K562 (cell line): ENCODE results near the gene TFCP2. TPM values are rescaled to one million over a fixed set of nuclear protein-coding genes. Genes with fewer than 3 reads are reported as not detected.

Experiments
- ATAC-seq: fragments of 200-7000 bp; cut with Tn5 transposase; 3 replicates; pipeline ENCODE4 v1.9.1; 2020; ENCODE audit warnings: moderate library complexity
- BruUV-seq: library from RNA; stranded (reverse); fragments of 400-500 nt; replicated peaks from 2 replicates; lab custom pipeline; 2021; lab: Mats Ljungman, UMichigan
- CTCF ChIA-PET: fragments of 300-600 bp; formaldehyde crosslinking; extraction: SDS; loops from one replicate; lab custom pipeline; 2021; ENCODE audit warnings: low intra/inter-chr PET ratio; lab: Yijun Ruan, JAX
- POLR2A ChIA-PET: fragments of 300-600, 350-650 bp; sonication (Branson Sonifier 250); formaldehyde crosslinking; extraction: SDS; loops from one replicate; lab custom pipeline; 2021; ENCODE audit warnings: antibody characterized with exemption, inconsistent platforms; lab: Yijun Ruan, JAX
- DNase-seq, 4 experiments: peaks; one replicate each; pipeline versions ENCODE4 v3.0.0 to v3.0.0-alpha.2; 2011 to 2018; ENCODE audit warnings: low spot score in 3 of 4, mixed read lengths in 3 of 4; ENCODE audit errors: extremely low read depth in 1 of 4
- FAIRE-seq: peaks from 2 replicates; lab custom pipeline; 2011; peaks lifted over from hg19 to GRCh38; lab: Jason Lieb, UNC
- H2AFZ ChIP-seq: 2 replicates; pipeline ENCODE4 v1.6.0; 2011; ENCODE audit warnings: low read depth, low read length, control low read depth, inconsistent platforms
- H3K27ac ChIP-seq: fragments of 200-600 bp; 3 replicates; pipeline ENCODE4 v1.8.0; 2011; ENCODE audit warnings: low read depth, mild to moderate bottlenecking, control low read depth, inconsistent platforms, low read length, moderate library complexity, mixed read lengths; ENCODE audit errors: extremely low read depth
- H3K27me3 ChIP-seq, 2 experiments: fragments of 300-600 bp in 1 of 2; 2 replicates in 1 of 2; 3 replicates in 1 of 2; pipeline versions ENCODE4 v1.6.0 to v1.8.0; 2011; ENCODE audit warnings: inconsistent platforms in 2 of 2, low read length in 2 of 2, mild to moderate bottlenecking in 1 of 2, mixed read lengths in 1 of 2, moderate library complexity in 1 of 2; ENCODE audit not compliant: control insufficient read depth in 2 of 2, insufficient read depth in 2 of 2
- H3K36me3 ChIP-seq: fragments of 300-600 bp; 3 replicates; pipeline ENCODE4 v1.8.0; 2011; ENCODE audit warnings: mild to moderate bottlenecking, low read length, inconsistent platforms; ENCODE audit not compliant: control insufficient read depth, insufficient read depth
- H3K4me1 ChIP-seq, 2 experiments: fragments of 200-600 bp in 1 of 2; replicated peaks in 1 of 2; 2 replicates in 1 of 2; 3 replicates in 1 of 2; pipeline versions ENCODE4 v1.5.1 to v1.8.0; 2011; ENCODE audit warnings: inconsistent platforms in 2 of 2, low read length in 2 of 2, mild to moderate bottlenecking in 1 of 2, mixed read lengths in 1 of 2, moderate library complexity in 1 of 2; ENCODE audit not compliant: control insufficient read depth in 2 of 2, insufficient read depth in 2 of 2
- H3K4me2 ChIP-seq: 2 replicates; pipeline ENCODE4 v1.6.1; 2011; ENCODE audit warnings: low read length, control low read depth, inconsistent platforms, mixed read lengths; ENCODE audit not compliant: insufficient read depth
- H3K4me3 ChIP-seq: fragments of 200-600 bp; sonication (generic), shearing (Covaris generic); 2 replicates; pipeline ENCODE4 v1.5.1; 2016; ENCODE audit warnings: control low read depth, inconsistent platforms
- H3K79me2 ChIP-seq: fragments of 200-600 bp; 3 replicates; pipeline ENCODE4 v1.8.0; 2011; ENCODE audit warnings: low read length, inconsistent platforms; ENCODE audit not compliant: control insufficient read depth, insufficient read depth
- H3K9ac ChIP-seq, 2 experiments: 2 replicates each; pipeline versions ENCODE4 v1.6.0 to v1.6.1; 2011; ENCODE audit warnings: low read depth in 2 of 2, low read length in 2 of 2, control low read depth in 1 of 2, inconsistent platforms in 1 of 2, mild to moderate bottlenecking in 1 of 2, mixed read lengths in 1 of 2; ENCODE audit not compliant: insufficient read depth in 1 of 2
- H3K9me1 ChIP-seq: one replicate; pipeline ENCODE4 v1.6.0; 2011; ENCODE audit warnings: inconsistent platforms, mild to moderate bottlenecking, low read length, moderate library complexity; ENCODE audit not compliant: control insufficient read depth, insufficient read depth
- H3K9me3 ChIP-seq: replicated peaks from 2 replicates; pipeline ENCODE4 v1.5.1; 2011; ENCODE audit warnings: low read depth, low read length, inconsistent platforms; ENCODE audit not compliant: control insufficient read depth, insufficient read depth
- H4K20me1 ChIP-seq: replicated peaks from 2 replicates; pipeline ENCODE4 v1.6.1; 2011; ENCODE audit warnings: low read length, inconsistent platforms, mixed read lengths; ENCODE audit not compliant: control insufficient read depth, insufficient read depth
- LEF1 ChIP-seq: fragments of 450-650 bp; IDR thresholded peaks from 2 replicates; pipeline ENCODE4 v1.6.1; 2016; ENCODE audit warnings: mild to moderate bottlenecking
- NR1H2 ChIP-seq: sonication (generic); formaldehyde crosslinking; IDR thresholded peaks from 2 replicates; pipeline ENCODE4 v1.4.0; 2020; ENCODE audit warnings: mild to moderate bottlenecking, missing genetic modification reagents
- UBTF ChIP-seq, 2 experiments: IDR thresholded peaks; 2 replicates each; pipeline ENCODE4 v1.6.1; 2012; ENCODE audit warnings: improper control_type of control experiment in 2 of 2, low read depth in 2 of 2, low read length in 2 of 2, borderline replicate concordance in 1 of 2
- WGBS: fragments of 100-300 bp; shearing (Covaris generic); methylation state at CpG from one replicate; pipeline ENCODE4 v1.1.6; 2016; ENCODE audit warnings: low coverage, mixed read lengths; ENCODE audit not compliant: insufficient coverage; ENCODE audit errors: missing lambda C conversion rate; 5-methylcytosine and 5-hydroxymethylcytosine counted together
- in situ Hi-C: fragments of 300-500 bp; cut with MboI; formaldehyde crosslinking; loops from 4 replicates; pipeline ENCODE4 v1.15.0; 2018; ENCODE audit warnings: inconsistent platforms, mixed read lengths
- intact Hi-C: fragments of 100-400 bp; cut with micrococcal nuclease; formaldehyde crosslinking; loops from 2 replicates; pipeline ENCODE4 v1.14.2; 2022
- polyA plus RNA-seq, 8 experiments: library from polyadenylated mRNA; depleted of rRNA in 4 of 8; stranded (reverse) in 5 of 8; unstranded in 3 of 8; fragments of >200 nt; fragmentation: Nextera tagmentation in 2 of 8; fragmentation: Illumina TruSeq in 1 of 8; extraction: Ambion mirVana in 2 of 8; extraction: Trizol in 1 of 8; gene quantifications; 2 replicates each; pipeline versions ENCODE4 v1.2.1 to v1.2.3, GENCODE V29; 2011 to 2014; ENCODE audit warnings: inconsistent platforms in 1 of 8, missing spikeins in 1 of 8
- total RNA-seq, 7 experiments: library from RNA; depleted of rRNA in 6 of 7; stranded (reverse); fragments of >200 nt in 6 of 7; fragmentation: Illumina TruSeq in 2 of 7; extraction: Trizol in 2 of 7; gene quantifications; 2 replicates each; pipeline versions ENCODE4 v1.2.1 to v1.2.3, GENCODE V29; 2011 to 2021; ENCODE audit warnings: low replicate concordance in 1 of 7

TFCP2 gene
- total and polyA plus RNA-seq, 9 of the 15 experiments (the other 6 are each of a cell fraction or from before 2014, with no cell fraction given) = 8.0 to 38.9 (median 19.3) TPM

- Histone ChIP-seq H3K4me1 (peaks cover 21 to 22% of the 10 kb centered on the region in 2 experiments; a peak in 4 of 5 replicates), H3K27me3 (no peaks in the 10 kb centered on the region), H2AFZ (peak overlapping the region; percentile 85), H3K9me1 (no peaks in the 10 kb centered on the region), H3K4me3 (peak overlapping the region; percentile 71), H3K27ac (peak overlapping the region; percentile 90), H3K79me2 (peaks cover 22% of the 10 kb centered on the region), H3K4me2 (peak overlapping the region; percentile 91), H3K36me3 (no peaks in the 10 kb centered on the region), H4K20me1 (no peaks in the 10 kb centered on the region), H3K9ac (peak overlapping the region; percentile 50 to 91; a peak in 2 of 4 replicates), H3K9me3 (no peaks in the 10 kb centered on the region)
- ATAC-seq (no peak; the same call in 2 of the 3 replicates), DNase-seq (peak in 1 of 4 experiments; percentile 30), FAIRE-seq (no peak)
- intact Hi-C loops (loop anchor here (2.0 kb wide), 1 partner anchor 19 kb away; the partner anchor contains the start of gene DAZAP2), in situ Hi-C loops (no loop called here)
- TF ChIP-seq UBTF (IDR thresholded peaks at IDR 0.05; ENCODE audit: borderline replicate concordance in 1 of 2, low read depth in 2 of 2, low read length in 2 of 2) (0 out of 4 replicates have a peak, but pooled peaks of 1 of the 2 experiments have one; percentile 5), NR1H2 (CRISPR knock-in tag) (no peak), LEF1 (peak; percentile 64; the same call in 1 of the 2 replicates)
- BruUV-seq = no TSS peak
- 12% methylated on average over 5 of the region's 5 CpGs for WGBS
- ChIA-PET CTCF (no interaction called here), POLR2A (interaction anchor here (1.2 to 2.2 kb wide), 6 partner anchors 9 to 43 kb away, joined by 3 to 15 read pairs (median 5); partner anchors contain the start of gene DAZAP2)
Measured at GRCh38 chr12:51219322-51219721, 46.4 kb upstream of the TFCP2 start.
